HepG2 (cell line): ENCODE results near the gene DPYD. TPM values are rescaled to one million over a fixed set of nuclear protein-coding genes. Genes with fewer than 3 reads are reported as not detected.

Experiments
- ATAC-seq: fragments of 200-7000 bp; cut with Tn5 transposase; 3 replicates; pipeline ENCODE4 v1.9.1; 2020; ENCODE audit warnings: mild to moderate bottlenecking, moderate library complexity
- BruUV-seq: library from RNA; stranded (reverse); fragments of 400-500 nt; replicated peaks from 2 replicates; lab custom pipeline; 2021; lab: Mats Ljungman, UMichigan
- CTCF ChIA-PET: fragments of 300-600 bp; formaldehyde crosslinking; extraction: SDS; loops from one replicate; lab custom pipeline; 2021; ENCODE audit warnings: low total read pairs, inconsistent platforms, low intra/inter-chr PET ratio; lab: Yijun Ruan, JAX
- POLR2A ChIA-PET: fragments of 350-600 bp; sonication (Branson Sonifier 250); formaldehyde crosslinking; loops from one replicate; lab custom pipeline; 2020; ENCODE audit warnings: antibody characterized with exemption, inconsistent platforms; lab: Yijun Ruan, JAX
- DNase-seq: peaks from one replicate; pipeline ENCODE4 v3.0.0-alpha.2; 2015; ENCODE audit warnings: low spot score
- FAIRE-seq: peaks from 3 replicates; lab custom pipeline; 2011; peaks lifted over from hg19 to GRCh38; lab: Jason Lieb, UNC
- H2AFZ ChIP-seq: one replicate; pipeline ENCODE4 v1.6.1; 2011; ENCODE audit warnings: low read length, inconsistent platforms
- H3K27ac ChIP-seq: fragments of 300-600 bp; 3 replicates; pipeline ENCODE4 v1.8.0; 2011; ENCODE audit warnings: mixed run types, mild to moderate bottlenecking, mixed read lengths, low read length, inconsistent platforms; ENCODE audit not compliant: insufficient read depth; ENCODE audit errors: extremely low read length
- H3K27me3 ChIP-seq, 2 experiments: fragments of 200-600 bp in 1 of 2; 2 replicates in 1 of 2; 3 replicates in 1 of 2; pipeline versions ENCODE4 v1.6.0 to v1.8.0; 2011; ENCODE audit warnings: low read length in 2 of 2, mild to moderate bottlenecking in 2 of 2, moderate library complexity in 2 of 2, inconsistent platforms in 1 of 2; ENCODE audit not compliant: insufficient read depth in 2 of 2, control insufficient read depth in 1 of 2
- H3K36me3 ChIP-seq, 2 experiments: fragments of 200-600 bp in 1 of 2; replicated peaks in 1 of 2; 2 replicates in 1 of 2; 3 replicates in 1 of 2; pipeline versions ENCODE4 v1.5.1 to v1.8.0; 2011; ENCODE audit warnings: low read length in 2 of 2, inconsistent platforms in 1 of 2; ENCODE audit not compliant: insufficient read depth in 2 of 2, control insufficient read depth in 1 of 2
- H3K4me1 ChIP-seq: 2 replicates; pipeline ENCODE4 v1.5.1; 2012; ENCODE audit warnings: low read length, inconsistent platforms; ENCODE audit not compliant: insufficient read depth
- H3K4me2 ChIP-seq: 2 replicates; pipeline ENCODE4 v1.6.0; 2011; ENCODE audit warnings: low read depth, low read length, inconsistent platforms
- H3K4me3 ChIP-seq, 3 experiments: fragments of 200-600 bp in 1 of 3; sonication (generic), shearing (Covaris generic) in 1 of 3; replicated peaks in 1 of 3; 2 replicates each; pipeline ENCODE4 v1.5.1; 2011 to 2016; ENCODE audit warnings: low read length in 3 of 3, inconsistent platforms in 2 of 3, low read depth in 2 of 3, mild to moderate bottlenecking in 2 of 3, control low read depth in 1 of 3, mixed read lengths in 1 of 3; ENCODE audit not compliant: insufficient read depth in 1 of 3
- H3K79me2 ChIP-seq: one replicate; pipeline ENCODE4 v1.6.1; 2011; ENCODE audit warnings: low read length, inconsistent platforms; ENCODE audit not compliant: insufficient read depth
- H3K9ac ChIP-seq: 2 replicates; pipeline ENCODE4 v1.6.0; 2011; ENCODE audit warnings: mild to moderate bottlenecking, low read depth, low read length, inconsistent platforms; ENCODE audit not compliant: insufficient read depth
- H3K9me3 ChIP-seq: 2 replicates; pipeline ENCODE4 v1.5.1; 2012; ENCODE audit warnings: mild to moderate bottlenecking, low read length
- H4K20me1 ChIP-seq: 2 replicates; pipeline ENCODE4 v1.6.0; 2011; ENCODE audit warnings: inconsistent platforms, mild to moderate bottlenecking, low read length, moderate library complexity; ENCODE audit not compliant: insufficient read depth
- AHR ChIP-seq: IDR thresholded peaks from 2 replicates; pipeline ENCODE4 v1.6.1; 2018; ENCODE audit warnings: missing genetic modification reagents, missing compliant biosample characterization
- RCOR2 ChIP-seq: IDR thresholded peaks from 2 replicates; pipeline ENCODE4 v1.6.1; 2016; ENCODE audit warnings: missing biosample characterization, missing genetic modification reagents
- ZNF207 ChIP-seq: fragments of 450-650 bp; IDR thresholded peaks from 2 replicates; pipeline ENCODE4 v1.6.1; 2016; ENCODE audit warnings: antibody characterized with exemption, borderline replicate concordance
- ZNF3 ChIP-seq: IDR thresholded peaks from 2 replicates; pipeline ENCODE4 v1.7.0; 2017; ENCODE audit warnings: inconsistent platforms
- ZNF318 ChIP-seq: sonication (generic); formaldehyde crosslinking; IDR thresholded peaks from 2 replicates; pipeline ENCODE4 v1.4.0; 2020; ENCODE audit warnings: mild to moderate bottlenecking, missing genetic modification reagents
- WGBS: methylation state at CpG from one replicate; pipeline ENCODE4 v1.1.6; 2017; ENCODE audit warnings: low lambda C conversion rate; 5-methylcytosine and 5-hydroxymethylcytosine counted together
- in situ Hi-C: cut with HindIII; loops from 2 replicates; pipeline ENCODE4 v1.10.0; 2017; ENCODE audit warnings: low pct_unique_long_range_greater_than_20kb; ENCODE audit not compliant: extremely low pct_ligation_motif_present
- intact Hi-C: fragments of 100-400 bp; cut with micrococcal nuclease; formaldehyde crosslinking; loops from one replicate; pipeline ENCODE4 v1.10.0; 2022; ENCODE audit not compliant: unreplicated experiment
- polyA plus RNA-seq, 8 experiments: library from polyadenylated mRNA; depleted of rRNA in 3 of 8; stranded (reverse) in 7 of 8; unstranded in 1 of 8; fragments of >200 nt; fragmentation: Illumina TruSeq in 4 of 8; extraction: Trizol in 4 of 8; gene quantifications; 2 replicates each; pipeline versions ENCODE4 v1.2.1 to v1.2.3, GENCODE V29; 2011 to 2016; ENCODE audit warnings: low read depth in 4 of 8, missing spikeins in 1 of 8, mixed read lengths in 1 of 8; ENCODE audit not compliant: insufficient read depth in 1 of 8
- total RNA-seq, 5 experiments: library from RNA; depleted of rRNA; stranded (reverse); fragments of >200 nt; fragmentation: Illumina TruSeq; extraction: Trizol; gene quantifications; 2 replicates each; pipeline ENCODE4 v1.2.3, GENCODE V29; 2016; ENCODE audit warnings: low read depth in 1 of 5
- TF ChIP-seq, protein P1 (sequence below), 2 experiments: fragments of 450-650 bp in 1 of 2; sonication (generic) in 1 of 2; formaldehyde crosslinking in 1 of 2; IDR thresholded peaks; 2 replicates each; pipeline versions ENCODE4 v1.6.1 to v1.8.0; 2016 to 2022; ENCODE audit warnings: antibody characterized with exemption in 1 of 2, mild to moderate bottlenecking in 1 of 2, missing genetic modification reagents in 1 of 2

The DPYD gene
- total and polyA plus RNA-seq, 2 of the 13 experiments (the other 11 are each of a cell fraction or from before 2014, with no cell fraction given): 1.3 to 3.4 TPM

GRCh38 chr1:97252925-97253324 lies 667.9 kb downstream of the DPYD start (continued):
- TF ChIP-seq RCOR2 (CRISPR knock-in tag) (no peak), AHR (CRISPR knock-in tag) (no peak)
- TF ChIP-seq, protein P1, sequence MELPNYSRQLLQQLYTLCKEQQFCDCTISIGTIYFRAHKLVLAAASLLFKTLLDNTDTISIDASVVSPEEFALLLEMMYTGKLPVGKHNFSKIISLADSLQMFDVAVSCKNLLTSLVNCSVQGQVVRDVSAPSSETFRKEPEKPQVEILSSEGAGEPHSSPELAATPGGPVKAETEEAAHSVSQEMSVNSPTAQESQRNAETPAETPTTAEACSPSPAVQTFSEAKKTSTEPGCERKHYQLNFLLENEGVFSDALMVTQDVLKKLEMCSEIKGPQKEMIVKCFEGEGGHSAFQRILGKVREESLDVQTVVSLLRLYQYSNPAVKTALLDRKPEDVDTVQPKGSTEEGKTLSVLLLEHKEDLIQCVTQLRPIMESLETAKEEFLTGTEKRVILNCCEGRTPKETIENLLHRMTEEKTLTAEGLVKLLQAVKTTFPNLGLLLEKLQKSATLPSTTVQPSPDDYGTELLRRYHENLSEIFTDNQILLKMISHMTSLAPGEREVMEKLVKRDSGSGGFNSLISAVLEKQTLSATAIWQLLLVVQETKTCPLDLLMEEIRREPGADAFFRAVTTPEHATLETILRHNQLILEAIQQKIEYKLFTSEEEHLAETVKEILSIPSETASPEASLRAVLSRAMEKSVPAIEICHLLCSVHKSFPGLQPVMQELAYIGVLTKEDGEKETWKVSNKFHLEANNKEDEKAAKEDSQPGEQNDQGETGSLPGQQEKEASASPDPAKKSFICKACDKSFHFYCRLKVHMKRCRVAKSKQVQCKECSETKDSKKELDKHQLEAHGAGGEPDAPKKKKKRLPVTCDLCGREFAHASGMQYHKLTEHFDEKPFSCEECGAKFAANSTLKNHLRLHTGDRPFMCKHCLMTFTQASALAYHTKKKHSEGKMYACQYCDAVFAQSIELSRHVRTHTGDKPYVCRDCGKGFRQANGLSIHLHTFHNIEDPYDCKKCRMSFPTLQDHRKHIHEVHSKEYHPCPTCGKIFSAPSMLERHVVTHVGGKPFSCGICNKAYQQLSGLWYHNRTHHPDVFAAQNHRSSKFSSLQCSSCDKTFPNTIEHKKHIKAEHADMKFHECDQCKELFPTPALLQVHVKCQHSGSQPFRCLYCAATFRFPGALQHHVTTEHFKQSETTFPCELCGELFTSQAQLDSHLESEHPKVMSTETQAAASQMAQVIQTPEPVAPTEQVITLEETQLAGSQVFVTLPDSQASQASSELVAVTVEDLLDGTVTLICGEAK (IDR thresholded peaks at IDR 0.05): no peak
- TF ChIP-seq, protein P1 (CRISPR knock-in tag; IDR thresholded peaks at IDR 0.05): no peak

- in situ Hi-C loops: no loop called here
- 75% methylated on average over 1 of the region's 1 CpG for WGBS
- Histone ChIP-seq H3K27ac (no peak overlapping the region), H3K4me1 (no peaks in the 10 kb centered on the region), H3K9me3 (no peaks in the 10 kb centered on the region; the same call in 1 of the 2 replicates), H2AFZ (no peak overlapping the region), H3K9ac (no peak overlapping the region), H3K4me3 (no peak overlapping the region), H3K79me2 (no peaks in the 10 kb centered on the region), H4K20me1 (no peaks in the 10 kb centered on the region), H3K27me3 (no peaks in the 10 kb centered on the region), H3K36me3 (no peaks in the 10 kb centered on the region), H3K4me2 (no peak overlapping the region)
- ChIA-PET POLR2A (no interaction called here), CTCF (no interaction called here)
- DNase-seq (no peak), FAIRE-seq (no peak), ATAC-seq (no peak)
- intact Hi-C loops: no loop called here
- no TSS peak for BruUV-seq
- TF ChIP-seq ZNF3 (CRISPR knock-in tag) (no peak), ZNF207 (no peak), ZNF318 (no peak)
Measured at GRCh38 chr1:97252076-97252475, 668.8 kb downstream of the DPYD start.
